ENCODE results near the gene RFX3.

Gene RFX3

DNA sequence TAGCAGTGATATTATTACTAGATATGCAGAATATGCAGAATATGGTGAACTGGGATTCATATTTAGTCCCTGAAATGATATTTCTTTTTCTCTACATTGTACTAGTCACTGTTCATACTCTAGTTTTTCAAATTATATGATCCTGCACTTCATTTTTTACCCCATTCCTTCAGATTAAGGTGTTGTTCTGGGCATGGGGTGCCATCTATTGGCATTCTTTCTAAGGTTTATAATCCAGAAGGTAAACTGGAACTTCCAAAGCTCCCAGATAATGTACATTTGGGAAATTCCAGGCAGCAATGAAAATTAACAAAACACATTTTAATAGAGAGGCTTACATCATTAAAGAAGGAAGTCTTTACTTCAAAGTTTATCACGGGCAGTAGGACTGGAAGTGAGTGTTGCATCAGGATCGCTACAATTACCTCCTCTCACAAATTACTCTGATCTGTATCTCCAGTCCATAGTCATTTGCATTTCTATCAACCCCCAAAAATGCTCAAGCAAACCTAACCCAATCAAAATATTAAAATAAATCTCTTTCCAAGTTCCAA is 12.5 kb downstream of the RFX3 start:
- Histone ChIP-seq H3K27me3 (ENCODE audit: control insufficient read depth, insufficient read depth, low read length) (no peaks in the 10 kb centered on the region), H3K27ac (ENCODE audit: low read depth, low read length) (no peak overlapping the region), H3K4me3 (ENCODE audit: low read depth, low read length) (no peak overlapping the region)

GRCh38 chr9:3511551-3511950 is 14.2 kb downstream of the RFX3 start:
- Histone ChIP-seq H3K9ac (ENCODE audit: low read length) (no peak overlapping the region), H3K36me3 (ENCODE audit: control insufficient read depth, insufficient read depth, low read length) (no peaks in the 10 kb centered on the region), H3K27ac (ENCODE audit: low read depth, low read length) (peak overlapping the region; percentile 28; the same call in 1 of the 2 replicates), H3K4me3 (ENCODE audit: low read depth, low read length) (no peak overlapping the region), H3K9me3 (ENCODE audit: control insufficient read depth, insufficient read depth, low read depth, low read length) (no peaks in the 10 kb centered on the region), H3K4me1 (ENCODE audit: control insufficient read depth, insufficient read depth, low read length) (peaks cover 26% of the 10 kb centered on the region), H3K27me3 (ENCODE audit: control insufficient read depth, insufficient read depth, low read length) (no peaks in the 10 kb centered on the region)

More for the DNA sequence above, 12.5 kb downstream of the RFX3 start:
- Histone ChIP-seq H3K4me1 (ENCODE audit: control insufficient read depth, insufficient read depth, low read length) (peaks cover 22% of the 10 kb centered on the region), H3K9ac (ENCODE audit: low read length) (no peak overlapping the region), H3K36me3 (ENCODE audit: control insufficient read depth, insufficient read depth, low read length) (no peaks in the 10 kb centered on the region), H3K9me3 (ENCODE audit: control insufficient read depth, insufficient read depth, low read depth, low read length) (no peaks in the 10 kb centered on the region)

DNA sequence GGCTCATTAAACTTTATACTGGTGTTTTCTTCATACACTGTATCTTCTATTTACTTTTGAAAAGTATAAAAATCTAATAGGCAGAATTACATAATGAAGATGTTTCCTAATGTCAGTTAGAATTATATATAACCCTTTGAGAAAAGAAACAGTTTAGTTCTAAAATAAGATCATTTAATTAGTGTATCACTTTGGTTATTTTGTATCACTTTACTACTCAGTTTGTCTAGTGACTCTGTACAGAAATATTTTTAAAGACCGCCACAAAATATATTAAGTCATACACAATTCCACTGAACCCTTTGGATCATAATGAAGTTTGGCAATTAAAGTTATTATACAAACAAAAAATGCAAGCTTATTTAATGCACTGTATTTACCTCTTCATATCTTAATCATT is 15.0 kb downstream of the RFX3 start:
- Histone ChIP-seq H3K27me3 (ENCODE audit: control insufficient read depth, insufficient read depth, low read length) (no peaks in the 10 kb centered on the region), H3K36me3 (ENCODE audit: control insufficient read depth, insufficient read depth, low read length) (no peaks in the 10 kb centered on the region), H3K9ac (ENCODE audit: low read length) (no peak overlapping the region), H3K4me1 (ENCODE audit: control insufficient read depth, insufficient read depth, low read length) (peaks cover 32% of the 10 kb centered on the region), H3K27ac (ENCODE audit: low read depth, low read length) (no peak overlapping the region), H3K9me3 (ENCODE audit: control insufficient read depth, insufficient read depth, low read depth, low read length) (no peaks in the 10 kb centered on the region), H3K4me3 (ENCODE audit: low read depth, low read length) (no peak overlapping the region)

DNA sequence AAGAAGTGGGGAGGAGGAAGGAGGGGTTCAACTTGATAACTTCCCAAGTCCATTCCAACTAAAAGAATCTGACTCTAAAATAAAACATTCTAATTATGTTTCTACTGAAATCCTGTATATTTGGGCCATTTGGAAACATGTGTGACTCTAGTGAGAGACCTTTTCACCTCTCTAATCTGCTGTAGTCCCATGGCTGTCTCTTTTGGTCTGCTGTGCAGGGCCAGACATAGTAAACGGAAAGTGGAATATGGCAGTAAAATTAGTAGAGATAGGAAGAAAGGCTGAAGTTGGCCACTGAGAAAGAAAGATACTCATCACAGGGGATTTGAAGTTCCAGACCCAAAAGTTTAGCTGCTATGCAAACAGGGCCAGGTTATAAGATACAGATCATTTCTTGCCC is 15.9 kb downstream of the RFX3 start:
- no peaks in the 10 kb centered on the region for H3K9me3 ChIP-seq (ENCODE audit: control insufficient read depth, insufficient read depth, low read depth, low read length)
- peaks cover 35% of the 10 kb centered on the region for H3K4me1 ChIP-seq (ENCODE audit: control insufficient read depth, insufficient read depth, low read length)
- no peaks in the 10 kb centered on the region for H3K36me3 ChIP-seq (ENCODE audit: control insufficient read depth, insufficient read depth, low read length)
- H3K27ac ChIP-seq (ENCODE audit: low read depth, low read length) = no peak overlapping the region
- no peaks in the 10 kb centered on the region for H3K27me3 ChIP-seq (ENCODE audit: control insufficient read depth, insufficient read depth, low read length)
- H3K9ac ChIP-seq (ENCODE audit: low read length) = no peak overlapping the region
- no peak overlapping the region for H3K4me3 ChIP-seq (ENCODE audit: low read depth, low read length)

DNA sequence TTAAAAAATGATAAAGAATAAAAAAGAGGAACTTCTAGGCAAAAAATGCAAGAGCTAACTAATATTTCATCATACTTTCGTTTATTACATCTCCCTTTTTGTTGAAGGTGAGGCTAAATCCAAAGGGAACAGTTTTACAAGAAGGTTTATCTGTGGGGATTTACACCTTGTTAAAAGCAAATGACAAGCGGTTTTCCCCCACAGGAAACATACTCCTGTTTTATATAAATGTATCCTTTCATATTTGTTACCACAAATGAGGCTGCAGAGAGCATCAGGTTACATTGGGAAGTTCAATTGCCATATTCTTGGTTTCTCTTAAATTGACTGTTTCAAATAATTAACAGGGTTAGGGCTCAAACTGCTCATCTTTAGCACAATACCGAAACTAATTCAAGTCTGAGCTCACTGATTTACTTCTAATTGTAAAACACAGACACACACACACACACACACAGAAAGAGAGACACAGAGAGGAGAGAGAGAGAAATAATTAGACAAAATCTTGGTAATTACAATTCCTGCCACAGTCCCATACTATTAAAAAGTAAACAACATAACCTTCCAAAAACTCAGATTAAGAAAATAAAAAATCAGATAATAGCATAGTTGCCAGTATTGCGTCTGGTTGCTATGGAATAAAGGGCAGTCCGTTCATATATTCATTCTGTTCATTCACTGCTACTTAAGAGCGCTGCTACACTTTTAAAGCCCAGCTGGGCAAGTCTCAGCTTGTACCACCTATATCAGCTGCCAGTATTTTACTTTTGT is 17.1 kb downstream of the RFX3 start:
- Histone ChIP-seq H3K4me1 (ENCODE audit: control insufficient read depth, insufficient read depth, low read length) (peaks cover 35% of the 10 kb centered on the region), H3K9ac (ENCODE audit: low read length) (peak overlapping the region; percentile 24), H3K27ac (ENCODE audit: low read depth, low read length) (peak overlapping the region; percentile 62), H3K9me3 (ENCODE audit: control insufficient read depth, insufficient read depth, low read depth, low read length) (no peaks in the 10 kb centered on the region), H3K4me3 (ENCODE audit: low read depth, low read length) (no peak overlapping the region), H3K36me3 (ENCODE audit: control insufficient read depth, insufficient read depth, low read length) (no peaks in the 10 kb centered on the region), H3K27me3 (ENCODE audit: control insufficient read depth, insufficient read depth, low read length) (no peaks in the 10 kb centered on the region)

- no peaks in the 10 kb centered on the region for H3K36me3 ChIP-seq (ENCODE audit: control insufficient read depth, insufficient read depth, low read length)
- H3K27ac ChIP-seq (ENCODE audit: low read depth, low read length) = peak overlapping the region; percentile 62
- H3K9me3 ChIP-seq (ENCODE audit: control insufficient read depth, insufficient read depth, low read depth, low read length) = no peaks in the 10 kb centered on the region
- H3K9ac ChIP-seq (ENCODE audit: low read length) = no peak overlapping the region
- no peak overlapping the region for H3K4me3 ChIP-seq (ENCODE audit: low read depth, low read length)
- peaks cover 35% of the 10 kb centered on the region for H3K4me1 ChIP-seq (ENCODE audit: control insufficient read depth, insufficient read depth, low read length)
- no peaks in the 10 kb centered on the region for H3K27me3 ChIP-seq (ENCODE audit: control insufficient read depth, insufficient read depth, low read length)
Observed at GRCh38 chr9:3508078-3508431, 17.7 kb downstream of the RFX3 start.

DNA sequence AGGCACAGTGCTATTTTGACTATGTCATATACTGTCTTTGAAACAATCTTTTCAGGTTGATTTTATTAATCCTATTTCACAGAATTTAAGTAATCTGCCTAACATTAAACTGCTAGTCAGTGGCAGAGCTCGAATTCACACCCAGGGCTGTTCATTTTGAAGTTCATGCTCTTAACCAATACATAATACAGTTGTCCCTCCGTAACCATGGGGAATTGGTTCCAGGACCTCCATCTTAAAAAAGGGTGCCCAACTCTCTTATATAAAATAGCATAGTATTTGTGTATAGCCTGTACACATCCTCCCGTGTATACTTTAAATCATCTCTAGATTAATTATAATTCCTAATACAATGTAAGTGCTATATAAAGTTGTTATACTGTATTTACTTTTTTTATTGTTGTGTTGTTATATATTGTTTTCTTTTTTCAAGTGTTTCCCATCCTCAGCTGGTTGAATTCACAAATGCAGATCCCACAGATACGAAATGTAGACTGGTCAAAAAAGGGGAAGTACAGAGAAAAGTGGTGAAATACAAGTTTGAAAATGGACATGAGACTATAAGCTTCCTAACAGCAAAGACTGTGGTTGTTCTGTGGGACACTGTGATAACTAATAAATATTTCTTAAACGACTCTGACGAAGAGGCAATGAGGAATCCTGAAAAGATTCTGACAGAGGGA is 18.3 kb downstream of the RFX3 start:
- H3K27ac ChIP-seq (ENCODE audit: low read depth, low read length) = no peak overlapping the region
- H3K27me3 ChIP-seq (ENCODE audit: control insufficient read depth, insufficient read depth, low read length) = no peaks in the 10 kb centered on the region
- H3K9ac ChIP-seq (ENCODE audit: low read length) = no peak overlapping the region
- no peaks in the 10 kb centered on the region for H3K9me3 ChIP-seq (ENCODE audit: control insufficient read depth, insufficient read depth, low read depth, low read length)
- no peak overlapping the region for H3K4me3 ChIP-seq (ENCODE audit: low read depth, low read length)
- no peaks in the 10 kb centered on the region for H3K36me3 ChIP-seq (ENCODE audit: control insufficient read depth, insufficient read depth, low read length)
- H3K4me1 ChIP-seq (ENCODE audit: control insufficient read depth, insufficient read depth, low read length) = peaks cover 35% of the 10 kb centered on the region

- Histone ChIP-seq H3K27me3 (ENCODE audit: control insufficient read depth, insufficient read depth, low read length) (no peaks in the 10 kb centered on the region), H3K36me3 (ENCODE audit: control insufficient read depth, insufficient read depth, low read length) (no peaks in the 10 kb centered on the region), H3K9ac (ENCODE audit: low read length) (no peak overlapping the region), H3K27ac (ENCODE audit: low read depth, low read length) (no peak overlapping the region), H3K4me1 (ENCODE audit: control insufficient read depth, insufficient read depth, low read length) (peaks cover 30% of the 10 kb centered on the region), H3K4me3 (ENCODE audit: low read depth, low read length) (no peak overlapping the region), H3K9me3 (ENCODE audit: control insufficient read depth, insufficient read depth, low read depth, low read length) (no peaks in the 10 kb centered on the region)
Observed at GRCh38 chr9:3506164-3506563, 19.6 kb downstream of the RFX3 start.

DNA sequence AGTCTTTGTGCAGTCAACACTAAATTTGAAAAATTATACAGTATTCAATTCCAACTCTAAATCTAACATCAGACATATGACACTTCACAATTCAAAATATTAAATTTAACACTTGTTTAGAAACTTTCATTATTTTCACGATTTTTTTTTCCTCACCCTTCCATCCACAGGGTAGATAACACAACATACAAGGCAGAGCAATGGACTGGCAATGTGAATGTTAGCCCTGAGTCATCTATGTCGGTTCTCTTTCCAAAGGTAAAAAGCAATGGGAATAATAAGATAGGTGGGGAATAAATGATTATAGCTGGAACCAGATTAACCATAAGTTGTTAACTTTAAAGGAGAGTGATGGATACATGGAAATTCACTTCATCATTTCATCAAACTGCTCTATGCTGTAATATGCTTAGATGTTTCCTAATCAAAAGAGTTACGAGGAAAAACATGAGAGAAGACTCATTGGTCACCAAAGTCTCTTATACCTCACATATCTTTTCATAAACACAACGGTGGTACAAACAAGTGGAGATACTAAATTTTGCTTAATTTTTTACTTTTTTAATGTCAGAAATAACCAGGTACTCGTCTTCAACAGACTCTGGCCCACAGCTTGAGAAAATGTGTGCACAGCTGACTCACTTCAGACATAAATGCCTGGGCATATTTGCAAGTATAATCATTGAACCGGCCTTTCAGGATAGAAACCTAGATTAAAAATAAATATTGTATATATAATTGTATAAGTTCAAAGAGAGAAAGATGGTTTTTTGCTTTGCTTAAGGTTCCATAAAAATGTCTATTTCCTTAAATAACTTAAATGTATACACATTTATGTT is 23.0 kb downstream of the RFX3 start:
- Histone ChIP-seq H3K4me1 (ENCODE audit: control insufficient read depth, insufficient read depth, low read length) (peaks cover 16% of the 10 kb centered on the region), H3K4me3 (ENCODE audit: low read depth, low read length) (no peak overlapping the region), H3K27me3 (ENCODE audit: control insufficient read depth, insufficient read depth, low read length) (no peaks in the 10 kb centered on the region), H3K27ac (ENCODE audit: low read depth, low read length) (no peak overlapping the region), H3K36me3 (ENCODE audit: control insufficient read depth, insufficient read depth, low read length) (no peaks in the 10 kb centered on the region), H3K9me3 (ENCODE audit: control insufficient read depth, insufficient read depth, low read depth, low read length) (no peaks in the 10 kb centered on the region), H3K9ac (ENCODE audit: low read length) (no peak overlapping the region)

DNA sequence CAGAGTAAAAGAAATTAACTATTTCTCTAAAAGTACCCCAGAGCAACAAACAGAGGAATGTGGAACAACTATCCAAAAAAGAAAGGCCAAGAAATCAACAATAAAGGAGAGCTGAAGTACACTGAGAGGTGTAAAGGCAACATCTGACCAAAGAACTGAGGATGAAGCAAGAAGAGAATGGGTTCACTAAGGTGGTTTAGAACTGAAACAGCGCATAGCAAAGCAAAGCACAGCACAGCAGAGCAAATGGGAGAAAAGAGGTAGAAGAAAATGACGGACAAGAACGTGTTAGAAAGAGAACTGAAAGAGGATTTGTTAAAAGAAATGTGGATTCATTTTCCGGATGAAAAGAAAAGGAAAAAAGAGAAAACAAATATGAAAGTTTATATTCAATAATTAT is 25.8 kb downstream of the RFX3 start:
- Histone ChIP-seq H3K9ac (ENCODE audit: low read length) (no peak overlapping the region), H3K27me3 (ENCODE audit: control insufficient read depth, insufficient read depth, low read length) (no peaks in the 10 kb centered on the region), H3K4me3 (ENCODE audit: low read depth, low read length) (no peak overlapping the region)

More for the DNA sequence above, 25.8 kb downstream of the RFX3 start:
- Histone ChIP-seq H3K36me3 (ENCODE audit: control insufficient read depth, insufficient read depth, low read length) (no peaks in the 10 kb centered on the region), H3K4me1 (ENCODE audit: control insufficient read depth, insufficient read depth, low read length) (peaks cover 4% of the 10 kb centered on the region), H3K9me3 (ENCODE audit: control insufficient read depth, insufficient read depth, low read depth, low read length) (no peaks in the 10 kb centered on the region), H3K27ac (ENCODE audit: low read depth, low read length) (no peak overlapping the region)
